ENCODE measurements around the gene FRMD4A. TPM values are rescaled to one million over a fixed set of nuclear protein-coding genes. Genes with fewer than 3 reads are reported as not detected.

The FRMD4A gene
- total RNA-seq, 2 donors from 2014 or later, result 1.5 to 2.1 TPM

- Mint-ChIP-seq H3K36me3 (no peaks in the 10 kb centered on the region), H3K27me3 (peaks cover 2 to 13% of the 10 kb centered on the region in 2 donors), H3K27ac (no peak overlapping the region), H3K4me3 (no peak overlapping the region), H3K9me3 (no peaks in the 10 kb centered on the region), H3K4me1 (ENCODE audit: low read depth in 2 of 2) (no peaks in the 10 kb centered on the region)
- DNase-seq (ENCODE audit: low spot score), result no peak
- ATAC-seq, result no peak
Measured at GRCh38 chr10:13673156-13673555, 657.6 kb downstream of the FRMD4A start.

- H3K9me3 Mint-ChIP-seq, result no peaks in the 10 kb centered on the region
- DNase-seq (ENCODE audit: low spot score) (no peak), ATAC-seq (no peak)
- H3K36me3 Mint-ChIP-seq, result no peaks in the 10 kb centered on the region
- peaks cover 2 to 10% of the 10 kb centered on the region in 2 donors for H3K27me3 Mint-ChIP-seq
- no peak overlapping the region for H3K27ac Mint-ChIP-seq
- H3K4me3 Mint-ChIP-seq, result no peak overlapping the region
- H3K4me1 Mint-ChIP-seq (ENCODE audit: low read depth in 2 of 2), result no peaks in the 10 kb centered on the region
Measured at GRCh38 chr10:13672548-13672947, 658.2 kb downstream of the FRMD4A start.

GRCh38 chr10:13671904-13672303 is 658.8 kb downstream of the FRMD4A start:
- Mint-ChIP-seq H3K9me3 (no peaks in the 10 kb centered on the region), H3K27me3 (peaks cover under 1 to 4% of the 10 kb centered on the region in 2 donors), H3K36me3 (no peaks in the 10 kb centered on the region), H3K4me1 (ENCODE audit: low read depth in 2 of 2) (no peaks in the 10 kb centered on the region), H3K4me3 (no peak overlapping the region), H3K27ac (no peak overlapping the region)
- DNase-seq (ENCODE audit: low spot score) (no peak), ATAC-seq (peak in 1 of 2 donors; percentile 32)

GRCh38 chr10:13670311-13670710 is 660.4 kb downstream of the FRMD4A start:
- H3K36me3 Mint-ChIP-seq, result no peaks in the 10 kb centered on the region

GRCh38 chr10:13669901-13670300 is 660.8 kb downstream of the FRMD4A start:
- Mint-ChIP-seq H3K9me3 (no peaks in the 10 kb centered on the region), H3K36me3 (no peaks in the 10 kb centered on the region), H3K27me3 (no peaks in the 10 kb centered on the region), H3K4me1 (ENCODE audit: low read depth in 2 of 2) (peaks cover 0 to 3% of the 10 kb centered on the region in 2 donors), H3K4me3 (no peak overlapping the region), H3K27ac (no peak overlapping the region)
- ATAC-seq (no peak), DNase-seq (ENCODE audit: low spot score) (no peak)

More at GRCh38 chr10:13670311-13670710, 660.4 kb downstream of the FRMD4A start:
- DNase-seq (ENCODE audit: low spot score), result no peak
- H3K27me3 Mint-ChIP-seq, result no peaks in the 10 kb centered on the region
- no peak overlapping the region for H3K4me3 Mint-ChIP-seq
- H3K9me3 Mint-ChIP-seq, result no peaks in the 10 kb centered on the region
- H3K27ac Mint-ChIP-seq, result no peak overlapping the region
- no peak for ATAC-seq
- no peaks in the 10 kb centered on the region for H3K4me1 Mint-ChIP-seq (ENCODE audit: low read depth in 2 of 2)

GRCh38 chr10:13669182-13669855 is 661.4 kb downstream of the FRMD4A start:
- no peak for DNase-seq (ENCODE audit: low spot score)
- no peaks in the 10 kb centered on the region for H3K36me3 Mint-ChIP-seq
- H3K9me3 Mint-ChIP-seq, result no peaks in the 10 kb centered on the region
- ATAC-seq, result no peak
- H3K4me3 Mint-ChIP-seq, result no peak overlapping the region
- no peaks in the 10 kb centered on the region for H3K27me3 Mint-ChIP-seq
- peaks cover 0 to 3% of the 10 kb centered on the region in 2 donors for H3K4me1 Mint-ChIP-seq (ENCODE audit: low read depth in 2 of 2)
- no peak overlapping the region for H3K27ac Mint-ChIP-seq

GRCh38 chr10:13668126-13668525 is 662.6 kb downstream of the FRMD4A start:
- Mint-ChIP-seq H3K27me3 (no peaks in the 10 kb centered on the region), H3K9me3 (no peaks in the 10 kb centered on the region)

GRCh38 chr10:13665516-13666262 is 665.0 kb downstream of the FRMD4A start:
- Mint-ChIP-seq H3K36me3 (no peaks in the 10 kb centered on the region), H3K9me3 (no peaks in the 10 kb centered on the region), H3K27me3 (peaks cover 0 to 3% of the 10 kb centered on the region in 2 donors), H3K4me3 (no peak overlapping the region), H3K27ac (no peak overlapping the region), H3K4me1 (ENCODE audit: low read depth in 2 of 2) (peaks cover 0 to 3% of the 10 kb centered on the region in 2 donors)
- DNase-seq (ENCODE audit: low spot score), result no peak
- ATAC-seq, result peak; percentile 18 to 43

More at GRCh38 chr10:13668126-13668525, 662.6 kb downstream of the FRMD4A start:
- DNase-seq (ENCODE audit: low spot score) (no peak), ATAC-seq (no peak)
- H3K27ac Mint-ChIP-seq, result no peak overlapping the region
- no peak overlapping the region for H3K4me3 Mint-ChIP-seq
- H3K4me1 Mint-ChIP-seq (ENCODE audit: low read depth in 2 of 2), result peaks cover 0 to 3% of the 10 kb centered on the region in 2 donors
- H3K36me3 Mint-ChIP-seq, result no peaks in the 10 kb centered on the region

GRCh38 chr10:13661256-13661655 is 669.5 kb downstream of the FRMD4A start:
- Mint-ChIP-seq H3K27me3 (peaks cover 0 to 3% of the 10 kb centered on the region in 2 donors), H3K4me1 (ENCODE audit: low read depth in 2 of 2) (peaks cover 4 to 12% of the 10 kb centered on the region in 2 donors), H3K4me3 (no peak overlapping the region), H3K36me3 (no peaks in the 10 kb centered on the region), H3K9me3 (no peaks in the 10 kb centered on the region), H3K27ac (no peak overlapping the region)
- DNase-seq (ENCODE audit: low spot score), result no peak
- no peak for ATAC-seq

GRCh38 chr10:13660551-13660920 is 670.2 kb downstream of the FRMD4A start:
- H3K27ac Mint-ChIP-seq, result no peak overlapping the region
- H3K4me1 Mint-ChIP-seq (ENCODE audit: low read depth in 2 of 2), result peaks cover 4 to 12% of the 10 kb centered on the region in 2 donors
- H3K27me3 Mint-ChIP-seq, result peaks cover 0 to 3% of the 10 kb centered on the region in 2 donors
- ATAC-seq (no peak), DNase-seq (ENCODE audit: low spot score) (no peak)
- H3K9me3 Mint-ChIP-seq, result no peaks in the 10 kb centered on the region
- H3K36me3 Mint-ChIP-seq, result no peaks in the 10 kb centered on the region
- no peak overlapping the region for H3K4me3 Mint-ChIP-seq

GRCh38 chr10:13659887-13660550 is 670.7 kb downstream of the FRMD4A start:
- Mint-ChIP-seq H3K4me1 (ENCODE audit: low read depth in 2 of 2) (peaks cover 4 to 9% of the 10 kb centered on the region in 2 donors), H3K27ac (no peak overlapping the region), H3K4me3 (peak overlapping the region; percentile 4), H3K36me3 (no peaks in the 10 kb centered on the region), H3K27me3 (peaks cover 0 to 3% of the 10 kb centered on the region in 2 donors), H3K9me3 (no peaks in the 10 kb centered on the region)
- ATAC-seq (peak; percentile 54 to 60), DNase-seq (ENCODE audit: low spot score) (no peak)

GRCh38 chr10:13658871-13659685 is 671.6 kb downstream of the FRMD4A start:
- Mint-ChIP-seq H3K4me1 (ENCODE audit: low read depth in 2 of 2) (peaks cover 4 to 9% of the 10 kb centered on the region in 2 donors), H3K27ac (no peak overlapping the region), H3K9me3 (no peaks in the 10 kb centered on the region), H3K4me3 (no peak overlapping the region), H3K27me3 (peaks cover 0 to 3% of the 10 kb centered on the region in 2 donors), H3K36me3 (no peaks in the 10 kb centered on the region)
- DNase-seq (ENCODE audit: low spot score) (no peak), ATAC-seq (peak in 1 of 2 donors; percentile 51)

GRCh38 chr10:13658264-13658663 is 672.5 kb downstream of the FRMD4A start:
- no peak overlapping the region for H3K4me3 Mint-ChIP-seq
- H3K27me3 Mint-ChIP-seq, result peaks cover 0 to 3% of the 10 kb centered on the region in 2 donors
- H3K4me1 Mint-ChIP-seq (ENCODE audit: low read depth in 2 of 2), result peaks cover 4 to 9% of the 10 kb centered on the region in 2 donors
- no peak for ATAC-seq
- H3K36me3 Mint-ChIP-seq, result no peaks in the 10 kb centered on the region
- H3K9me3 Mint-ChIP-seq, result no peaks in the 10 kb centered on the region
- no peak for DNase-seq (ENCODE audit: low spot score)
- no peak overlapping the region for H3K27ac Mint-ChIP-seq
